22Rv1 (cell line): ENCODE results near the gene SORT1.

Experiments
- CTCF ChIP-seq: fragments of 450-650 bp; IDR thresholded peaks from 2 replicates; pipeline ENCODE4 v1.5.1; 2017; ENCODE audit warnings: mild to moderate bottlenecking
- ZFX ChIP-seq: fragments of 450-650 bp; IDR thresholded peaks from 2 replicates; pipeline ENCODE4 v1.6.1; 2017; ENCODE audit warnings: antibody characterized with exemption, borderline replicate concordance

DNA sequence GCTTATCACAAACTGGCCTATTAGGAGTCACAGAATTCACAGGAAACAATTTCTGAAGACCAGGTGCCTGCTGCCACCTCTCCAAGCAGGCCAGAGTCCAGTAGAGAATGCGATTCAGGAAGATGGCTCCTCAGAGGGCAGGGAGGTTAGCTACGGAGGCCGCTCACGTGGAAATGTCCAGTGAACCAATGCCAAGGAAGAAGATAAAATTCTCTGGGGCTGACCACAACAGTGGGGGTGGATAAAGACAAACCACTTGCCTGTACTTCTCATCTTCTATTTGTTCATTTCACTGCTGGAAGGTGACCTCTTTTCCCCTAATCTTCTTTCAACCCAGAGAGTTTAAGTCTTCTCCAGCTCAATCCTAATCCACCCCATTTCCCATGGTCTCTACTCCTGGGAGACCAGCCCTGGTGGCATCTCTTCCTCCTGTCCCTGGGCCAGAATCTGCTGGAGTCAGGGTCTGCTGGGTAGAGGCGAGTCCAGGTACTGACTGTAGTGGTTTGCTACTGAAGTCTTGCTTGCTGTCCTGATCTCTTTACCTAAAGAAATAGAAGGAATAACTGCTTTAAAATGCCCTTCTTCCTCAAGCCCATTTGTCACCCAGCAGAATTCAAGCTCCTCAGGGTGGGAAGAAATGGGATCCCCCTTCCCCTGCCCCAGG is 118.0 kb downstream of the SORT1 start:
- no peak for TF ChIP-seq CTCF
- TF ChIP-seq ZFX = no peak
